Adipocyte (in vitro differentiated cells): ENCODE measurements around the gene ROPN1L.

Source experiments
- DNase-seq: peaks from one replicate; pipeline ENCODE4 v3.0.0-alpha.2; 2015; ENCODE audit warnings: low read depth
- H3K27me3 ChIP-seq: replicated peaks from 2 replicates; pipeline ENCODE4 v1.7.0; 2013; ENCODE audit warnings: mild to moderate bottlenecking, low read length, moderate library complexity; ENCODE audit not compliant: control insufficient read depth, insufficient read depth
- H3K36me3 ChIP-seq: 2 replicates; pipeline ENCODE4 v1.7.0; 2013; ENCODE audit warnings: low read length, mild to moderate bottlenecking, moderate library complexity; ENCODE audit not compliant: control insufficient read depth, insufficient read depth, severe bottlenecking
- H3K4me1 ChIP-seq: 2 replicates; pipeline ENCODE4 v1.7.0; 2013; ENCODE audit warnings: mild to moderate bottlenecking, low read length, moderate library complexity; ENCODE audit not compliant: control insufficient read depth, insufficient read depth
- H3K4me3 ChIP-seq: 2 replicates; pipeline ENCODE4 v1.7.0; 2013; ENCODE audit warnings: mild to moderate bottlenecking, low read length, moderate library complexity
- H3K9ac ChIP-seq: 2 replicates; pipeline ENCODE4 v1.7.0; 2013; ENCODE audit warnings: mild to moderate bottlenecking, low read length, moderate library complexity
- H3K9me3 ChIP-seq: 2 replicates; pipeline ENCODE4 v1.7.0; 2013; ENCODE audit warnings: mild to moderate bottlenecking, low read length, moderate library complexity; ENCODE audit not compliant: control insufficient read depth

ROPN1L gene

DNA sequence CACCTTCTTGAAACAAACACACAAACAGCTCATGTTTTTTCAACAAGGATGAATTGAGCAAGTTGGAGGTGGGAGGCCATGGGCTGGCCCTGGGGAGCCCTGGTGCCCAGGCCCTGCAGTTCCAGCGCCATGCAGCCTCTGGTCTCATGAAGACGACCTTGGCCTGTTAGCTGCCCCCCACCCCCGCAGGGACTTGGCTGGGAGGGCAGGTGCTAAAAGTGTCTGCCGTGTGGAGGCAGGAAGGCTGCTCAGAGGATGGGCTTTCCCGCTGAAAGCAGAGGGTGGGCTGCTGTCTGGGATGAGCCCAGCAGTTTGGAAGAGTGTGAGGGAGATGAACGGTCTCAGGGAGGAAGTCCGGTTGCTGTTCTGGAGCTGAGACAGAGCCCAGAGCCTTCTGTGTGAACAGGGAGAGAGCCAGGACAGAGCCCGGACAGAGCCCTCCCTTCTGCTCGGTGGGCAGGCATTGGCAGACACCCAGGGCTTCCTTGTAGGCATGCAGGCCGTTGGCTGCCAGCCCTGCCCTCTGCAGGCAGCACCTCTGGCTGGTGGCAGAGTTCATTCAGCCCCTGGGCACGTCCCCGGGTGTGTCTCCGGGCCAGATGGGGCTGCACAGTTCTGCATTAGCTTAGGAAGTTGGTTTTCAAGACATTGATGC, 18.7 kb downstream of the ROPN1L start:
- H3K4me1 ChIP-seq = peaks cover 21% of the 10 kb centered on the region

DNA sequence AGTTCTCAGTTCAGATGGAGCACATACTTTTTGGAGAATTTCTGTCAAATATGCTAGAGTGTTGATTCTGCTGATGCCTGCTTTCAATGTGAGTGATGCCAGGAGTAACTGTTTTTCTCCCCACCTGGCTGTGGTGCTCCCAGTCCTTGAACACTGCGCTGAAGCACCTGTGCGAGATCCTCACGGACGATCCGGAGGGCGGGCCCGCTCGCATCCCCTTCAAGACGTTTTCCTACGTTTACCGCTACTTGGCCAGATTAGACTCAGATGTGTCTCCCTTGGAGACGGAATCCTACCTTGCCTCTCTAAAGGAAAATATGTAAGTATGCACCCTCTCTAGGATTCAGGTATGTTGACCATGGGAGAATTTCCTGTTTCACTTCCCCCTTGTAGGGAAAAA, 19.4 kb downstream of the ROPN1L start:
- no peak for DNase-seq
- H3K9ac ChIP-seq = no peak overlapping the region
- H3K27me3 ChIP-seq = no peaks in the 10 kb centered on the region
- H3K4me3 ChIP-seq = no peak overlapping the region
- H3K36me3 ChIP-seq = no peaks in the 10 kb centered on the region
- peaks cover 20% of the 10 kb centered on the region for H3K4me1 ChIP-seq
- H3K9me3 ChIP-seq = no peaks in the 10 kb centered on the region

More for the DNA sequence above, 18.7 kb downstream of the ROPN1L start:
- no peaks in the 10 kb centered on the region for H3K36me3 ChIP-seq
- H3K4me3 ChIP-seq = no peak overlapping the region
- peak; percentile 53 for DNase-seq
- no peaks in the 10 kb centered on the region for H3K27me3 ChIP-seq
- H3K9ac ChIP-seq = no peak overlapping the region
- H3K9me3 ChIP-seq = no peaks in the 10 kb centered on the region

DNA sequence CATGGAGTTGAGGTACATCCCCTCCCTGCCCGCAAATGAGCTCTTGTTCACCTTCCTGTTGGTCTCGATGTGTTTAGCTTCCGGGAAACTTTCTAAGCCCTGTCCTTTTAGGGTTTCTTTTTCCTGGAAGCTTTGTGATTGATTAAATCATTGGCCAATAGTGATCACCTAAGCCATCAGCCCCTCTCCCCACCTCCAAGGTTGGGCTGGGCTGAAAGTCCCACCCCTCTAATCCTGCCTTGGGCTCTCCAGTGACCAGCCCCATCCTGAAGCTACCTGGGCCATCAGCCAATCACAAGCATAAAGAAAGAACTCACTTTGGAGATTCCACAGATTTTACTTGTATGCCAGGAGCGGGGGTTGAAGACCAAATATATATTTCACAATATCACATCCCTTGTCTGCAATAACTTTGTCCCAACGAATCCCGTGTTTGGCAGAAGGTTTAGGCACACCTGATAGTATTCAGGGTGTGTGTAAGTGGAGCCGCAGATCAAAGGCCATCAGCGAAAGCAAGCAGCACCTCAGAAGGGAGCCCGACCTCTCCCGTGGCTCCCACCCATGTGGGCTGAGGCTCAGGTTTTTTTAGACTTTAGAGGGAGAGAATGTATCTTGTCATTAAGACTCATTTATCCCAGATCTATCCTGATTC, 20.4 kb downstream of the ROPN1L start:
- DNase-seq = no peak
- Histone ChIP-seq H3K9ac (no peak overlapping the region), H3K9me3 (no peaks in the 10 kb centered on the region), H3K4me3 (no peak overlapping the region), H3K27me3 (no peaks in the 10 kb centered on the region), H3K4me1 (peaks cover 12% of the 10 kb centered on the region), H3K36me3 (no peaks in the 10 kb centered on the region)

DNA sequence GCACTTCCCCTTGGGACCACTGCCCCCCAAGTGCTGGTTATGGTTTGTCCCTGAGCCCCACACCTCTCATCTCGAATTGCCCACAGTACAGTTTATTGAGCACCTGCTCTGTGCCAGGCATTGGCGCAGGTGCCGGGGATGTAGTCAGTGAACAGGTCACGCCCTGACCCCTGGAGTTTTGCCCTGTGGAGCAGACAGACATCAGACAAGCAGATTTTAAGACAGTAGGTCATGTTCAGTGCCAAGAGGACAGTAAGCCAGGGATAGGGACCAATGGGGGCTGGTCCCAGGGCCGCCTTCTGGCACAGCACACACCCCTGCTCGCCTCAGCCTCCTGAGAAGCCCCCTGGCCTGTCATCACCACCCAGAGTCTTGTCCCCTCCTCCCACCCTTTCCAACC, 21.9 kb downstream of the ROPN1L start:
- H3K9ac ChIP-seq = no peak overlapping the region
- no peaks in the 10 kb centered on the region for H3K27me3 ChIP-seq
- H3K4me1 ChIP-seq = peaks cover 8% of the 10 kb centered on the region
- H3K4me3 ChIP-seq = no peak overlapping the region
- no peak for DNase-seq
- no peaks in the 10 kb centered on the region for H3K36me3 ChIP-seq
- H3K9me3 ChIP-seq = no peaks in the 10 kb centered on the region

DNA sequence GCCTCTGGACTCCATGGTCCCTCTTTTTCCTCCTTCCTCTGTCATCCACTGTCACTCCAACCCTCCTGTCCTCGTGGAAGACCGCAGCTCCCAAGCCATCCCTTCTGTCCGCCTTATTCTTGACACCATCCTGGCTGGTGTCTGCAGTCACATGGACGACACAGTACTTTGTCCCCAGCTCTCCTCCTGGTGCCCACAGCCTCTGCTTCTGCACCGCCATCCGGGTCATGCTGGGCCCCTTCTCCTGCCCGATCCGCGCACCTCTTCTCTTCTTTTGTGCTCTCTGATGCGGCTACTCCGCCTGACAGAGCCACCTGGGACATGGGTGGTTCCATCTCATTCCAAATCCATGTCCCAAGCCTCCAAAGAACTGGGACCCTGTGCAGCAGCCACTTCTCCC, 22.5 kb downstream of the ROPN1L start:
- Histone ChIP-seq H3K27me3 (no peaks in the 10 kb centered on the region), H3K36me3 (no peaks in the 10 kb centered on the region), H3K9me3 (no peaks in the 10 kb centered on the region), H3K4me3 (no peak overlapping the region), H3K4me1 (peaks cover 8% of the 10 kb centered on the region), H3K9ac (no peak overlapping the region)
- DNase-seq = no peak

DNA sequence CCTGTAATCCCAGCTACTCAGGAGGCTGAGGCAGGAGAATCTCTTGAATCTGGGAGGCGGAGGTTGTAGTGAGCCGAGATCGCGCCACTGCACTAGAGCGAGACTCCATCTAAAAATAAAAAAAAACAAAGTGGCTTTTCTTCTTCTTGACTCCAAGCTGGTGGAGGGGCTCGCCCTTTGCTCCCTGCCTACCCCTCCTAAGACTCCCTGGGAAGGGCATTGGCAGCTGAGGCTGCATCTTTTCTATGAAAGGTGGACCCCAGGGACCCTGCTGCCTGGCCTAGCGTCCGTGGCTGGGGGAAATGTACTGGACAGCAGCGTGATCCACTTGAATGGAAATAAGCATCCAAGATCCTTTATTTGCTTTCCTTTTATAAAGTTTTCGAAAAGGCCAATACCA, 24.0 kb downstream of the ROPN1L start:
- H3K36me3 ChIP-seq = no peaks in the 10 kb centered on the region
- no peak for DNase-seq
- H3K4me3 ChIP-seq = no peak overlapping the region
- H3K4me1 ChIP-seq = peaks cover 8% of the 10 kb centered on the region
- H3K27me3 ChIP-seq = no peaks in the 10 kb centered on the region
- H3K9me3 ChIP-seq = no peaks in the 10 kb centered on the region
- H3K9ac ChIP-seq = no peak overlapping the region

DNA sequence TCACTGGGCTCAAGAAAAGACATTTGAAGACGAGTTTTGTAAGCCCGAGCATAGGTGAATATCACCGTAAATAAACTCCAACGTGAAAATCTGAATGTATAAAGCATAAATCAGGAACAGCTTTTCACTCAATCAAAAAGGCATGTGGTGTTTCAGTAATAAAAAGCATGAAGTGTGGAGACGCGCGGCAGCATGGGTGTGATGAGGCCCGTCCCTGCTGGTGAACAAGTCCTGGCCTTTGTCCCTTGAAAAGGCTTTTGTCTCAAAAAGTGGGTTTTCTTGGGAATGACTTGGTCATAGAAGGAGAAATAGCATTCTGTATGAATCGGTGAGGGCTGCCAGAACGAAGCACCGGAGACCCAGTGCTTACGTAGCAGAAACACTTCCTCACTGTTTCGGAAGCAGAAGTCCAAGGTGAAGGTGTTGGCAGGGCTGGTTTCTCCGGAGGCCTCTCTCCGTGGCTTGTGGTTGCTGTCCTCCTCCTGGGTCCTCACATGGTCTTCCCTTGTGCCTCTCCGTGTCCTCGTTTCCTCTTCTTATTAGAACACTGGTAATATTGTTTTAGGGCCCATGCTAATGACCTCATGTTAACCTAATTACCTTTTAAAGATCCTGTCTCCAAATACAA, 24.9 kb downstream of the ROPN1L start:
- DNase-seq = no peak
- H3K27me3 ChIP-seq = no peaks in the 10 kb centered on the region
- no peaks in the 10 kb centered on the region for H3K36me3 ChIP-seq
- H3K9ac ChIP-seq = no peak overlapping the region
- H3K9me3 ChIP-seq = no peaks in the 10 kb centered on the region
- no peak overlapping the region for H3K4me3 ChIP-seq
- peaks cover 8% of the 10 kb centered on the region for H3K4me1 ChIP-seq

DNA sequence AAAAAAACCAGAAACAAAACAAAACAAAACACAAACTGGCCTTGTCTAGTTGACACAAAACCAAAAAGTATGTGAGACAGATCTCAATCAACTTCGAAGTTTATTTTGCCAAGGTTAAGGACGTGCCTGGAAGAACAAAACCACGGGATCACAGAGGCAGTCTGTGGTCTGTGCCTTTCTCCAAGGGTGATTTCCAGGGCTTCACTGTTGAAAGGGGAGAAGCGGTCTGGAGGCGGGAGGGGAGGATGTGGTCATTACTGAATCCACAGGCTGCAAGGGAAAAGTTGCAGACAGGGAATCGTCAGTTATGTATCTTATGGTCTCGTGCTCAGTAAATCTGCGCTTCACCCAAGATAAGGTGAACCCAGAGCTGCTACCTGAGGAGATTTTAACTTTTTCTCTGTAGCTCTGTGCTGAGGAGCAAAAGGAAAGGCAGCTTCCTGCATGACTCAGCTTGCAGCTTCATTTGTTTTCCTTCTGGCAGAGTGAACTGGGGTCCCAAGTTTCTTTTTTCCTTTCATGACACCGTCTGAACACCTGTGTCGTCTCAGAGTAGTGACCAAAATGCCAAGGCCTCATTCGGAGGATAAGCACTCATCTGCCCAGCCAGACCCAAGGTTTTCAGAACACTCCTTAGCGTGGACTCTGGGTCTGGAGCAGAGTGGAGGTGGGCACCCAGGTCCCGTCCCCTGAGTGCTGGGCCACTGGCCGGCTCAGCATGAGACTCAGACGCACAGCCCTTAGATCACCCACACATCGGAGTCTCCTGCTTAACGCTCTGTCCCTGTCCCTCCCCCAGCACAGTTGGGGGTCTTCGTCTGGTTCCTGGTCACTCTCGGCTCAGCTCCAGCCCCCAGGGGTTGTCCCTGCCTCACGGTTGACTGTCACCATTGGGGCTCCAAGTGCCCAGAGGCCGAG, 25.9 kb downstream of the ROPN1L start:
- Histone ChIP-seq H3K9me3 (no peaks in the 10 kb centered on the region), H3K27me3 (no peaks in the 10 kb centered on the region), H3K4me3 (no peak overlapping the region), H3K4me1 (peaks cover 8% of the 10 kb centered on the region), H3K36me3 (no peaks in the 10 kb centered on the region), H3K9ac (no peak overlapping the region)
- peak; percentile 76 for DNase-seq

DNA sequence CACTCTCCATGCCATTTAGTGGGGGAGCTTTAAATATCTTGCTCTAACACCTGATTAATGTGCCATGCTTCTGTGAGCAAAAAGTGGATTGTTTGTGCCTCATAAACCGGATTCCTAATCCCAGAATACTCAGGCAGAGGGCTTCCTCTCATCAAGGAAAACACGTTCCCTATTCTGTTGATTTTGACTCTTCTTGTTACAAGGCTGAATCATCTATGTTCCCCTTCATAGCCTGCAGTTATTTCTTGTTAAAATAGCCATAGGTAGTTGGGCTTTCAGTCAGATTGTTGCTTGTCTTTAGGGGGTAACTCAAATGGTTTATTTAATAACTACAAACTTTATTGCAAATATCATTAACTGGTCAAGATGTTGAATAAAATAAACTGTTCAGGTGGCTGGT, 26.6 kb downstream of the ROPN1L start:
- Histone ChIP-seq H3K4me3 (no peak overlapping the region), H3K4me1 (peaks cover 8% of the 10 kb centered on the region), H3K9ac (no peak overlapping the region), H3K27me3 (no peaks in the 10 kb centered on the region), H3K9me3 (no peaks in the 10 kb centered on the region), H3K36me3 (no peaks in the 10 kb centered on the region)
- DNase-seq = no peak

DNA sequence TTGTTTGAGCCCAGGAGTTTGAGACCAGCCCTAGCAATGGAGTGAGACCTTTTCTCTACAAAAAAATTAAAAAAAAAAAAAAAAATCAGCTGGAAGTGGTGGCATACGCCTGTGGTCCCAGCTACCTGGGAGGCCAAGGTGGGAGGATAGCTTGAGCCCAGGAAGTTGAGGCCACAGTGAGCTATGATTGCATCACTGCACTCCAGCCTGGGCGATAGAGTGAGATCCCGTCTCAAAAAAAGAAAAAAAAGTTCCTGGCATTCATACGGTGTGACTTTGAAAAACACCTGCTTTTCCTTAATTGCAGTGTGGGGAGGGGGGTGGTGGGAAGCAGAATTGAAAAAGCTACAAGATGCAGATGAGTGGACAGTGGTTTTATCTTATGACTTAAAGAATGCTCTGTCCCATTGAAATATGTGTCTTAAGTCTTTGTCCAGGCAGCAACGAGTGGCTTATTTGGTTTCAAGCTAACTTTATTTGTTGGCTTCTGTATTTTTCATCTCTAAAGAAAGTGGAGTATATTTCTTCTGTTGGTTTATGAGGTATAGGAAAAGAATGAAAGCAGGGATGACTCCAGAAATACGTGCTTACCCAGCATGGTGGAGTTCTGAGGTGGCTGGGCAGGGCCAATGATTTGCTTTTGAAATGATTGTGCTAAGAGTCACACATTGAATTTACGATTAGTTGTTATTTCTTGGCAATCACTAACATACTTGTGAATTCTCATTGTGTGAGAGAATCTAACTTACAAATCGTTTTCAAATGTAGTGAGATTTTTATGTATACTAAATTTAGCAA, 27.8 kb downstream of the ROPN1L start:
- DNase-seq = no peak
- Histone ChIP-seq H3K4me3 (no peak overlapping the region), H3K4me1 (peaks cover 10% of the 10 kb centered on the region), H3K9ac (no peak overlapping the region), H3K9me3 (no peaks in the 10 kb centered on the region), H3K27me3 (no peaks in the 10 kb centered on the region), H3K36me3 (no peaks in the 10 kb centered on the region)
